Muscle of arm (tissue), 12 donors: ENCODE measurements around the gene RICTOR. TPM values are rescaled to one million over a fixed set of nuclear protein-coding genes. Genes with fewer than 3 reads are reported as not detected.
"Not testable (repeated sequence)": the region's sequence is repeated elsewhere in the genome, so short reads cannot be mapped to it uniquely, and the experiment has no call there.

Experiments used
- DNase-seq: peaks from one replicate; pipeline ENCODE4 v3.0.0-alpha.2; 2013
- polyA plus RNA-seq, 12 donors: library from polyadenylated mRNA; unstranded; fragments of 120-200 nt; gene quantifications; one replicate each; pipeline ENCODE4 v1.2.1, GENCODE V29; 2013; ENCODE audit not compliant: insufficient read length in 12 of 12

Gene RICTOR
- polyA plus RNA-seq, 12 donors = 13.3 to 24.4 (median 19.3) TPM; not detected in 1

DNA sequence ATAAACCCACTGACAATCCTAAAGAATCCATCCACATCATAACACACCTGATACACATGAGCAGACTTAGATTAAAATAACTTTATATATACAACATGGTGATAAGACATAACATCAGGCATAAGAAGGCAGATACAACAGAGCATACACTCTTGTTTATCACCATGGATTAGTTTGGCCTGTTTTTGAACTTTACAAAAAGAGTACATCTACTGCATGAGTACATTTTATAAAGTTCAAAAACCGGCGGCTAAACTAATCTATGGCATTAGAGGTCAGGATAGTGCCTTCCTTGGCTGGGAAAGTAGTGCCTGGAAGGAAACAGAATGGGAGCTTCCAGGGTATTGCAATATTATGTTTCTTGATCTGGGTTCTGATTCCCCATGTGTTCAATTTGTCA is 15.1 kb downstream of the RICTOR start:
- DNase-seq = no peak

DNA sequence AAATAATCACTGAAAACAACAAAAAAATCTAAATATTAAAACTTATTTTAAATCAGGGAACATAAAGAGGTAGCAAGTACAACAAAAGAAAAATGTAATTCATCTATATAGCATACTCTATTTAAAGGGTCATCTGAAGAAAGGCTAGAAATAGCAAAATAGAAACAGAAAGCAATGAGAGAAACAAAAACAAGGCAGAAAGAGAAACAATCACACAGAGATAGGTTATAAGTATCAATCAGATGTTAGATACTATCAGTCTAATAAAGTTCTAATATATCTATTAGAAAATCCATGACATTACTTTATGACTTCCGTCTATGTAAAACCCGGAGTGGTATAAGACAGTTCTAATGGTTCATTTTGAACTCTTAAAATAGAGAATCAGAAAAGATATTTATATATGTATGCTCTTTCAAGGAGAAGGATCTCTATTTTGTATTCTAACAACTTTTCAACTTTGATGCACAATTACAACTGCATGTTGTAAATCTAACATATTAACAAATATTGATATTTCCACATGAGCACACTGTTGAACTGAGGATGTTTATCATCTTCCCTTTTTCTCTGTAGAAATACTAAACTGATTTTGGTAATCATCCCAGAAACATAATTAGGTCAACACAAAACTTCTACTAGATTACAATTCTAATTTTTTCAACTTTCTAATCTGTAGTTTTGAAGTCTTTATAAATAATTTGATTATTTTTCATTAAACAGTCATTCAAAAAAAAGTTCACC is 15.8 kb downstream of the RICTOR start:
- no peak for DNase-seq

DNA sequence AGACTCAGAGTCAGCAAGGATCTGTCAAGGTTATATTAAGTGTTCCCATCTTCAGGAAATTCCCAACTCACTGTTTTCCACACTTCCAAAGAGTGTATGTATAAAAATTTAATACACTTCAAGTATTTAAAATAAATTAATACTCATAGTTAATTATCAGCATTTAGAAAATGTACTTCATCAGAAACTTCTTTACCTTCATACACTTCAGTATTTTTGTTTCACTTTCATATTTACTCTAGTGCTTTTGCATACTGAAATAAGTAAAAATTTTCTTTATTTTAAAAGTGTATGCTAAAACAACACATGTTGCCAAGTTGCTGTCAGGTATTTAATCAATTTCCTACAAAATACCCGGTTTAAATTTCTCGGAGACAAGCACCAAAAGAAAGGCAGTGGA is 16.5 kb downstream of the RICTOR start:
- no peak for DNase-seq

GRCh38 chr5:39055768-39056398 is 18.3 kb downstream of the RICTOR start:
- DNase-seq = no peak

DNA sequence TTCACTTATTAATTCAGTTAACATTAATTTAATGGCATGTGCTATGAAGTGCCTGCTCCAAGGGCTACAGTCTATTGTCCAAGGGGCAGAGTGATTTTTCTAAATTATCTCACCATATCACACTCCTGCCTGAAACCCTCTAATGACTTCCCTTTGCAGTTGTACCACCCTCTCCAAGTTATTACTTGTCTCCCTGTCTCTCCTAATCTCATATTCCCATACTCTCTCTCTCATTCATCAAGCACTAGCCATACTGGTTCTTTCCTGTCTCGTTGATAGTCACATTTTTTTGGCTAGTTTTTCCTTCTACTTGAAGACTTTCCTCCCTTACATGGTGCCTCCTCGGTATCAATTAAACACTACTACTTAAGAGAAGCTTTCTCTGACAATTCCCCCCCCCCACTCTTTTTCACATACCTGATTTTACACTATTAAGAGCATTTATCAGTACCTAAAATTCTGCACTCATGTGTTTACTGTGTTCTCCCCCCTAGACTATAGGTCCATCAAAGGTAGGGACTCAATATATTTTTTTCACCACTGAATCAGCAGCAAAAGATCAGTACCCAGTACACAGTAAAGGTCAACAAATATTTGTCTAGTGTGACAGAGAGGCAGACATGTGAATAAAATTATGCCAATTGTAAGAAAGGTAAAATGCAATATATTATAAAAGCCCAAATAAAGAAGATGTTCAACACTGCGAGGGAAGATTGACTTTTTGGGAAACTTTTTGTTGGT is 19.0 kb downstream of the RICTOR start:
- DNase-seq = no peak

DNA sequence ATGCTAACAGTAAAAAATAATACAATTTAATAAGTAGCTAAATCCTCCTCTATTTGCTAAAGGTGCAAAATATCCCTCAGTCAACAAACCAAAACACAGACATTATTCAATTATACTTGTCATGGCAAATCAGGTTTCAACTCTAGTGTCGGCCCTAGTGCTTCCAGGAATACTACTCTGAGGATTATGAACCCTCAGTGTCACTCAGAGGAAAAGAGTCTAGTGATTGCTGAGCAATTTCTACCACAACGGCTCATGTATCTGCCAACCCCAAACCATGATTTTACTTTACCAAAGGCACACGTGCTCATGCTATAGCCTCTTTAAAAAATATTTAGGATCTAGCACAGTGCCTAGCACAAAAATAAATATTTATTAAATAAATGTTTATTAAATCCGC is 21.0 kb downstream of the RICTOR start:
- no peak for DNase-seq

- DNase-seq = no peak
These were observed 22.1 kb downstream of the RICTOR start for GRCh38 chr5:39052141-39052540.

DNA sequence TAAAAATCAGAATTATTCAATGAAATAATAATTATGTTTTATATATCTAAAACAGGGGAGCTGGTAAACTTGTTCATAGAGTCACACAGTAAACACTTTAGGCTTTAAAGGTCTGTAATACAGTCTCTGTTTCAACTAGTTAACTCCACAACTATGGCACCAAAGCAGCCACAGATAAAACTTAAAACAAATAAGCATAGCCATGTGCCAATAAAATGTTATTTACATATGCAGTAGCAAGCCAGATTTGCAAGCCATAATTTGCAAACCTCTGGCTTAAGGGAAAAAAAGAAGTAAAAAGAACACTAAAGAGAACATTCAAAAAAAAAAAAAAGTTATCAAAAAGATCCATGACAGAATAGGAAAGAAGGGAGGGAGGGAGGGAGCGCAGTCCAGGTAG is 24.9 kb downstream of the RICTOR start:
- DNase-seq = no peak

- no peak for DNase-seq
These were observed 33.3 kb downstream of the RICTOR start for GRCh38 chr5:39040875-39041274.

DNA sequence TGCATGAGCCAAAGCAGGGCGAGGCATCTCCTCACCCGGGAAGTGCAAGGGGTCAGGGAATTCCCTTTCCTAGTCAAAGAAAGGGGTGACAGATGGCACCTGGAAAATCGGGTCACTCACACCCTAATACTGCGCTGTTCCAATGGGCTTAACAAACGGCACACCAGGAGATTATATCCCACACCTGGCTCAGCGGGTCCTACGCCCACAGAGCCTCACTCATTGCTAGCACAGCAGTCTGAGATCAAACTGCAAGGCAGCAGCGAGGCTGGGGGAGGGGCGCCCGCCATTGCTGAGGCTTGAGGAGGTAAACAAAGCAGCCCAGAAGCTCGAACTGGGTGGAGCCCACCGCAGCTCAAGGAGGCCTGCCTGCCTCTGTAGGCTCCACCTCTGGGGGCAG is 39.7 kb downstream of the RICTOR start:
- not testable (repeated sequence) for DNase-seq

DNA sequence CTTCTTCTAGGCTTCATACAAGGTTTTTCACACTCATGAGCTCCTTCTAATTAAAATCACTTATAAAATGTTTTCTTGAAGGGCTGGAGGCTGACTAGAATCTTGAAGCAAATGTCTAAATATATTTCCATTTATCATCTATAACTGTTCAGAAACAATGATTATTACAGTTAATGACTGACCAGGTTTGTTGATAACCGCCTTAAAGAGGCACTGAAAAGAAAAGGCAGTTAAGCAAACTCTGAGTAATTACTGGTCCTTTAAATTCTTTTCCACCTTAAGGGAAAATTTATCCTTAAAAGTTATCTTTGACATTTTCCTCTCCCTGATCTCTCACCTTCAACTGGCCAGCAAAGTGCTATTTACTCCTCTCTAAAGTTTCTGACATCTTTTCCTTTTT is 43.2 kb downstream of the RICTOR start:
- DNase-seq = no peak

- DNase-seq = no peak
These were observed 48.7 kb downstream of the RICTOR start for GRCh38 chr5:39025456-39025855.

- no peak for DNase-seq
These were observed 49.3 kb downstream of the RICTOR start for GRCh38 chr5:39024884-39025283.

GRCh38 chr5:39024005-39024404 is 50.2 kb downstream of the RICTOR start:
- no peak for DNase-seq

DNA sequence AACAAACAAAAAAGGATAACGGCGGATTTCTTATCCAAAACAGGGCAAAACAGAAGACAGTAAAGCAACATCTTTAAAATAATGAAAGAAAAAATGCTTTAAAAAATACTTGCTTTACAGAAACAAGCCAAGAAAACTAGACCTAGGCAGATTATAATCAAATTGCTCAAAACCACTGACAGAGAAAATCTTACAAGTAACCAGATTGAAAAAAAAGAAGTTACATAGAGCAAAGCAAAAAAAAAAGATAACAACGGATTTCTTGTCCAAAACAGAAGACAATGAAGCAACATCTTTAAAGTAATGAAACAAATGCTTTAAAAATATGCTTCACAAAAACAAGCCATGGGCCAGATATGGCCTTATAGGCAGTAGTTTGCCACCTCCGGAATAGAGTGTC is 51.1 kb downstream of the RICTOR start:
- no peak for DNase-seq

- DNase-seq = no peak
These were observed 52.0 kb downstream of the RICTOR start for GRCh38 chr5:39022151-39022550.

DNA sequence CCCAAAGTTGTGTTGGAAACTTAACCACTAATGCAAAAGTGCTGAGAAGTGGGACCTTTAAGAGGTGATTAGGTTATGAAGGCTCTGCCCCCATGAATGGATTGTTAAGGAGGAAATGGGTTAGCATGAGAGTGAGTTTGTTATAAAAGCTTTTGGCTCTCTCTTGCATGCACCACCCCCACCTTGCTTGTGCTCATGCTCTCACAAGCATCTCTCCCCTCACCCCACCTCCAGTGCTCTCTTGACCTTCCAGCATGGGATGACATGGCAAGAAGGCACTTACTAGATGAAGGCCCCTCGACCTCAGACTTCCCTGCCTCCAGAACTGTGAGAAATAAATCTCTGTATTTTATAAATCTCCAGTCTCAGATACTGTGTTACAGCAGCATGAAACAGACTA is 52.8 kb downstream of the RICTOR start:
- no peak for DNase-seq

- DNase-seq = no peak
These were observed 53.7 kb downstream of the RICTOR start for GRCh38 chr5:39020458-39020857.

DNA sequence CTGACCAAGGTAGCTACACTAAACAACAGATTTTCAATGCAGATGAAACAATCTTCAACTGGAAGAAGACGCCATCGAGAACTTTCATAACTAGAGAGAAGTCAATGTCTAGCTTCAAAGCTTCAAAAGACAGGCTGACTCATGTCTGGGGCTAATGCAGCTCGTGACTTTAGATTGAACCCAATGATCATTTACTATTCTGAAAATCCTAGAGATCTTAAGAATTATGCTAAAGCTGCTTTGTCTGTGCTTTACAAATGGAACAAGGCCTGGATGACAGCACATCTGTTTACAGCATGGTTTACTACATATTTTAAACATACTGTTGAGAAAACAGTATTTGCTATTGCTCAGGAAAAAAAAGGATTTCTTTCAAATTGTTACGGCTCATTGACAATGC is 54.9 kb downstream of the RICTOR start:
- DNase-seq = no peak

DNA sequence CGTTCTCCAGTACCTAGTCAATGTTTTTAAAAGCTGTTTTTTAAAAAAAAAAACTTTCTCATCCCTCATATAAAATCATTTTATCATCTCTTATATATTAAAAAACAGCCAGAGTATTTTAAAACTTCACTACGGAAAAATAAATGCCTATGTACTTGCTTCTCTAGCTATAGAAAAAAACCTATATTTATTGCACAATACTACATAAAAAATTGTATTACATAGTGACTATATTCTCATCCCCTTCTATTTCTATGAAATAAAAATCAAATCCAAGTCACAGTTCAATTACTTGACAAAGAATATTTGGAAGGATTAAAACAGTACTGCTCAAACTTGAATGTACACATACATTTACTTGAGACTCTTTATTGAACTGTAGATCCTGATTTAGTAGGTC is 56.7 kb downstream of the RICTOR start:
- DNase-seq = no peak

- no peak for DNase-seq
These were observed 57.5 kb downstream of the RICTOR start for GRCh38 chr5:39016587-39017275.
